Measurements from ENCODE around the gene TMEM215.

DNA sequence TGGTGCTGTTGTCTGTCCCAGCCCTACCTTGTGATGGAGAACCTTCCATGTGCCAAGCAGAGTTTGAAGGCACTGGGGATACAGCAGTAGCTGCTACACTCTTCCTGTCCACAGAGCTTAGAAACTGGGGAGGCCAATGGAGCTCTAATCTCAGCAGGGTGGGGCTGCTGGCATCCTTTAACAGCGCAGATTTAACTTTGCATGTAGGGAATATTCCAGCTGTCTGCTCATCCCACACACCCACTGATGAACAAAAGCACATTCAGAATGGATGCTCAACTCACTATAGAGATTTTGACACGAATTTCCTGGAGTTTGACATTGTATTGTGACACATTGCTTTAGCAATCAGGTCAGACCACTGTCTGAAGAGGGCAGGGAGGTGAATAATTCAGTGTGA lies 49.0 kb downstream of the TMEM215 start:
- TF ChIP-seq TAF1 (IDR thresholded peaks at IDR 0.05; ENCODE audit: borderline replicate concordance, low read depth, low read length) (no peak), POLR2A (IDR thresholded peaks at IDR 0.05; ENCODE audit: low read depth, low read length) (no peak), POLR2AphosphoS5 (IDR thresholded peaks at IDR 0.05; ENCODE audit: low read depth, low read length) (no peak)

Measured in GM12892 (cell line).